GM12892 (cell line): Measurements from ENCODE around the gene ACBD5.

Source experiments
- POLR2A ChIP-seq: IDR thresholded peaks from 2 replicates; pipeline ENCODE4 v1.6.1; 2011; ENCODE audit warnings: low read depth, low read length, control low read depth
- POLR2AphosphoS5 ChIP-seq: IDR thresholded peaks from 2 replicates; pipeline ENCODE4 v1.6.1; 2011; ENCODE audit warnings: low read depth, low read length, control low read depth

DNA sequence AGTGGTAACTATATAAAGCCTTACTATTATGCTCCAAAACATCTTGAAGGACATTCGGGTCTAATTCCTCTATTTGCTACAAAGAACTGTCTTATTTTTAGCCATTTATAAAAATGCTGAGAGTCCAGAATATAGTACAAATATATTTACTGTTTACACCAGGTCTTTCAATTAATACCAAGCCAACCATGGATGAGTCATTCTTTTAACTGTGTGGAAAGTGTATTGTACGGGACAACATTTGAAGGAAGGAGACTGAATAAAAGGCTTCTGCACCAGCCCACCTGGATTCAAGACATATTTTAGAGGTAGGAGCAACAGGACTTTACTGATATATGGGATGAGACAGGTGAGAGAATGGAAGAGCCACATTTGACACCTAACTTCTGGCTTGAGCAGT, 50.1 kb downstream of the ACBD5 start:
- TF ChIP-seq POLR2A (no peak), POLR2AphosphoS5 (no peak)
